ENCODE results near the gene GINS1. TPM values are rescaled to one million over a fixed set of nuclear protein-coding genes. Genes with fewer than 3 reads are reported as not detected.

GINS1 gene
- total and polyA plus RNA-seq, 8 donors, result 0.32 to 0.98 (median 0.49) TPM

DNA sequence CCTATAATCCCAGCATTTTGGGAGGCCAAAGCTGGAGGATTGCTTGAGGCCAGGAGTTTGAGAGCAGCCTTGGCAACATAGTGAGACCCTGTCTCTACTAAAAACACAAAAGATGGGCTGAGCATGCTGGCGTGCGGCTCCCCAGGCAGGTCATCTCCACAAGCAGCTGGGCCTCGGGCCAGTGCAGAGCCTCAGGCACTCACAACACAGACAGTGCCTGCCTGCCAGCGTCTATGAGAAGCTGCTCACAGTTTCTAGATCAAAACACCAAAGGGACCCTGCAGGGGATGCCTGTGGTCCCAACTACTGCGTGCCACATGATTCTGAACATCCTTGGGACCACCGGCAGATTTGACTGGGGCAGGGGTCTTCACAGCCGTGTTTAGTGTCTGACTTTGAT is 59.4 kb downstream of the GINS1 start:
- intact Hi-C loops (cut with DNase I), result no loop called here
- Histone ChIP-seq H3K27me3 (no peaks in the 10 kb centered on the region), H3K4me3 (no peak overlapping the region), H3K4me1 (no peaks in the 10 kb centered on the region), H3K27ac (no peak overlapping the region), H3K36me3 (peaks cover 0 to 8% (median 0%) of the 10 kb centered on the region in 3 donors), H3K9me3 (no peaks in the 10 kb centered on the region)
- TF ChIP-seq CTCF (IDR thresholded peaks at IDR 0.05), result no peak
- ATAC-seq (no peak), FAIRE-seq (no peak), DNase-seq (peak in 1 of 6 donors; percentile 26)
- 90% methylated on average over 7 of the region's 7 CpGs for WGBS, 2 donors

DNA sequence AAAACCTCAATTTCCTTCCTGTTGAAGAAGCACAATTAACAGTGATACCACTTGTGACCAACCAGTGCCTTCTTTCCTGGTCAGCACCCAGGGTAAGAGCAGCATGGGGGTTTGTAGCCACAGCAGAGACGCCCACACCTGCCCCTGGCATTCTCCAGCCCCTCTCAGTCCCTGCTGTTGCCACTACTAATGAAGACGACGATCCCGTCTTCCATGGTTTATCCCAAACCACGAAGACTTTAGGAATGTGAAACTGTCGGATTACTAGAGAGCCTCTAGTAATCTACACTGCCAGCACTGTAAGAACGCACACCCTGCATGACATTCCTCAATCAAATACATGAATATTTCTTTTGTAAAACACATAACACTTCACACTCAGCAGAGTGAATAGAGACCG is 60.0 kb downstream of the GINS1 start:
- H3K27ac ChIP-seq, result no peak overlapping the region
- intact Hi-C loops (cut with DNase I), result no loop called here
- no peaks in the 10 kb centered on the region for H3K27me3 ChIP-seq
- TF ChIP-seq CTCF (IDR thresholded peaks at IDR 0.05), result no peak
- no peak for DNase-seq
- no peak for FAIRE-seq
- no peak for ATAC-seq
- no peaks in the 10 kb centered on the region for H3K9me3 ChIP-seq
- peaks cover 0 to 5% (median 0%) of the 10 kb centered on the region in 3 donors for H3K36me3 ChIP-seq
- 88 to 90% methylated on average over 8 of the region's 8 CpGs for WGBS, 2 donors
- H3K4me1 ChIP-seq, result no peaks in the 10 kb centered on the region
- H3K4me3 ChIP-seq, result no peak overlapping the region

GRCh38 chr20:25468126-25469075 is 60.9 kb downstream of the GINS1 start:
- FAIRE-seq, result no peak

DNA sequence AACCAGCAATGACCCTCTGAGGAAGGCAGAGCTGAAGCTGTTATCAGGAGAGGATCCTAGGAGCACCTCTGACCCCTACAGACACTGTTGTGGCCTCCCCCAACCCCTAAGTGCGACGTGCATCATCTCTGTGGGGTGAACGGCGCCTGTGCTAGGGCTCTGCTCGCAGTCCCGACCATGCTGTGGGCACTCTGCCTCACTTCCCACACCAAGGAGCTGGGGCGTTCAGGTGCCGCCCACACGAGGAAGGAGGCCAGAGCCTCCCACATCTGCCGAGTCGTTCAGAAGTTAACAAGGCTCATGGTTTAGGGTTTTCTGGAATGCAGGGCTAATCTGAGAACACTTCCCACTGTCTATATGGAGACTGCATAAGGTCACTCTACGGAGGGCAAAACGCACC is 62.1 kb downstream of the GINS1 start:
- no peaks in the 10 kb centered on the region for H3K27me3 ChIP-seq
- DNase-seq (no peak), FAIRE-seq (no peak), ATAC-seq (no peak)
- TF ChIP-seq CTCF (IDR thresholded peaks at IDR 0.05), result no peak
- peaks cover 0 to 5% (median 0%) of the 10 kb centered on the region in 3 donors for H3K36me3 ChIP-seq
- no peaks in the 10 kb centered on the region for H3K4me1 ChIP-seq
- no peaks in the 10 kb centered on the region for H3K9me3 ChIP-seq
- intact Hi-C loops (cut with DNase I), result no loop called here
- 86 to 90% methylated on average over 13 of the region's 13 CpGs for WGBS, 2 donors
- no peak overlapping the region for H3K4me3 ChIP-seq
- no peak overlapping the region for H3K27ac ChIP-seq

More at GRCh38 chr20:25468126-25469075, 60.9 kb downstream of the GINS1 start:
- Histone ChIP-seq H3K27me3 (no peaks in the 10 kb centered on the region), H3K27ac (no peak overlapping the region), H3K9me3 (no peaks in the 10 kb centered on the region), H3K4me3 (no peak overlapping the region), H3K36me3 (peaks cover 0 to 5% (median 0%) of the 10 kb centered on the region in 3 donors), H3K4me1 (no peaks in the 10 kb centered on the region)
- ATAC-seq (no peak), DNase-seq (no peak)
- intact Hi-C loops (cut with DNase I), result no loop called here
- 89 to 93% methylated on average over 16 to 18 of the region's 18 CpGs for WGBS, 2 donors
- no peak for TF ChIP-seq CTCF (IDR thresholded peaks at IDR 0.05)

DNA sequence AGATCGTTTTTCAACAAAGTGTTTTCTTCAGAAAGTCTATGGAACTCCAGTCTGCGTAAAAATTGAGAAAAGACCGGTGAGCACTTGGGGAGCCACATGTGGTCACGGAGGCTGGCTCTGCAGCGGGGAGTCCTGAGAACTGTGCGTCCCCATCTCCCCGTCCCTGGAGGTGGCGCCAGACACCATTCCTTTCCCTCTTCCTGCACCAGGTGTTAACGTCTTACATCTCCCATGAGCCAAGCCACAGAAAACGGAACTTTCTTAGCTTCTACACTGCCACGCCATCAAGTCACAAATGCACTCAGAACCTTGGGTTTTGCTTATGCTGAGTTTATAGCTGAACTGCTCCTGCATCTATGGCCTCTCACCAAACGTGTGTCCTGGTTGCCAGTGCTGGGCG is 62.6 kb downstream of the GINS1 start:
- DNase-seq (peak in 2 of 6 donors; percentile 37 to 56), FAIRE-seq (no peak), ATAC-seq (peak; percentile 46 to 89 (median 78))
- Histone ChIP-seq H3K27ac (no peak overlapping the region), H3K9me3 (no peaks in the 10 kb centered on the region), H3K36me3 (peaks cover 0 to 5% (median 0%) of the 10 kb centered on the region in 3 donors), H3K27me3 (no peaks in the 10 kb centered on the region), H3K4me1 (no peaks in the 10 kb centered on the region), H3K4me3 (no peak overlapping the region)
- intact Hi-C loops (cut with DNase I), result no loop called here
- WGBS, 2 donors, result 59 to 65% methylated on average over 13 of the region's 13 CpGs
- TF ChIP-seq CTCF (IDR thresholded peaks at IDR 0.05), result peak in 2 of 4 donors; percentile 19 to 34
